NT2/D1 (cell line): ENCODE results near the gene NRGN.

Source experiments
- SUZ12 ChIP-seq: IDR thresholded peaks from 2 replicates; pipeline ENCODE4 v1.6.1; 2011; ENCODE audit not compliant: insufficient read length, insufficient read depth; ENCODE audit errors: extremely low read depth
- YY1 ChIP-seq: IDR thresholded peaks from 2 replicates; pipeline ENCODE4 v1.6.1; 2011; ENCODE audit not compliant: insufficient read length, insufficient read depth
- ZNF274 ChIP-seq: IDR thresholded peaks from 2 replicates; pipeline ENCODE4 v1.6.1; 2011; ENCODE audit warnings: mild to moderate bottlenecking, low read depth, low read length

- TF ChIP-seq ZNF274 (no peak), YY1 (no peak), SUZ12 (no peak)
Measured at GRCh38 chr11:124707829-124708228, 31.9 kb upstream of the NRGN start.
